ENCODE measurements around the gene CHRM5. TPM values are rescaled to one million over a fixed set of nuclear protein-coding genes. Genes with fewer than 3 reads are reported as not detected.
"Not testable (repeated sequence)": the region's sequence is repeated elsewhere in the genome, so short reads cannot be mapped to it uniquely, and the experiment has no call there.

Gene CHRM5
- total RNA-seq, 1 donor from 2014 or later = 0.07 TPM

- H3K27ac Mint-ChIP-seq (ENCODE audit: unreplicated experiment) = no peak overlapping the region
- no peaks in the 10 kb centered on the region for H3K36me3 ChIP-seq (ENCODE audit: insufficient read depth, low read length)
- no peaks in the 10 kb centered on the region for H3K27me3 Mint-ChIP-seq (ENCODE audit: low read depth, unreplicated experiment)
- DNase-seq (ENCODE audit: low read depth) (no peak), FAIRE-seq (no peak)
- H2AFZ ChIP-seq (ENCODE audit: low read depth, low read length) = no peak overlapping the region
- no peaks in the 10 kb centered on the region for H3K36me3 Mint-ChIP-seq (ENCODE audit: low read depth, unreplicated experiment)
- H3K79me2 ChIP-seq (ENCODE audit: insufficient read depth, low read length) = peaks cover 27% of the 10 kb centered on the region
- H3K4me2 ChIP-seq (ENCODE audit: low read length) = no peak overlapping the region
- peaks cover 8% of the 10 kb centered on the region for H4K20me1 ChIP-seq (ENCODE audit: insufficient read depth, low read length)
- H3K4me3 Mint-ChIP-seq (ENCODE audit: unreplicated experiment) = peak overlapping the region; percentile 68
- H3K9me3 Mint-ChIP-seq (ENCODE audit: unreplicated experiment) = no peaks in the 10 kb centered on the region
- H3K9me3 ChIP-seq (ENCODE audit: insufficient read depth, low read depth, low read length) = no peaks in the 10 kb centered on the region
- TF ChIP-seq EZH2 (IDR thresholded peaks at IDR 0.05; ENCODE audit: insufficient read depth, low read length) (no peak), CTCF (IDR thresholded peaks at IDR 0.05; ENCODE audit: insufficient read depth, low read depth, low read length) (no peak)
- H3K9ac ChIP-seq (ENCODE audit: low read length) = no peak overlapping the region
- H3K27ac ChIP-seq (ENCODE audit: low read depth, low read length) = no peak overlapping the region
- peaks cover 19% of the 10 kb centered on the region for H3K4me1 ChIP-seq (ENCODE audit: insufficient read depth, low read length)
- H3K4me3 ChIP-seq (ENCODE audit: insufficient read depth, low read depth, low read length) = no peak overlapping the region
- H3K4me1 Mint-ChIP-seq (ENCODE audit: low read depth, unreplicated experiment) = peaks cover 49% of the 10 kb centered on the region
- H3K27me3 ChIP-seq (ENCODE audit: insufficient read depth, low read length) = no peaks in the 10 kb centered on the region
Measured at GRCh38 chr15:33987444-33987843, 19.1 kb downstream of the CHRM5 start.

- Mint-ChIP-seq H3K27me3 (ENCODE audit: low read depth, unreplicated experiment) (no peaks in the 10 kb centered on the region), H3K9me3 (ENCODE audit: unreplicated experiment) (no peaks in the 10 kb centered on the region), H3K36me3 (ENCODE audit: low read depth, unreplicated experiment) (no peaks in the 10 kb centered on the region), H3K4me1 (ENCODE audit: low read depth, unreplicated experiment) (peaks cover 45% of the 10 kb centered on the region), H3K4me3 (ENCODE audit: unreplicated experiment) (no peak overlapping the region), H3K27ac (ENCODE audit: unreplicated experiment) (peak overlapping the region; percentile 67)
- Histone ChIP-seq H3K4me1 (ENCODE audit: insufficient read depth, low read length) (peaks cover 19% of the 10 kb centered on the region), H3K4me3 (ENCODE audit: insufficient read depth, low read depth, low read length) (no peak overlapping the region), H4K20me1 (ENCODE audit: insufficient read depth, low read length) (peaks cover 8% of the 10 kb centered on the region), H3K79me2 (ENCODE audit: insufficient read depth, low read length) (peaks cover 22% of the 10 kb centered on the region), H3K36me3 (ENCODE audit: insufficient read depth, low read length) (no peaks in the 10 kb centered on the region), H3K9ac (ENCODE audit: low read length) (no peak overlapping the region), H3K27me3 (ENCODE audit: insufficient read depth, low read length) (no peaks in the 10 kb centered on the region), H3K27ac (ENCODE audit: low read depth, low read length) (no peak overlapping the region), H2AFZ (ENCODE audit: low read depth, low read length) (no peak overlapping the region), H3K4me2 (ENCODE audit: low read length) (peak overlapping the region; percentile 40), H3K9me3 (ENCODE audit: insufficient read depth, low read depth, low read length) (no peaks in the 10 kb centered on the region)
- FAIRE-seq (no peak), DNase-seq (ENCODE audit: low read depth) (peak; percentile 42)
- TF ChIP-seq EZH2 (IDR thresholded peaks at IDR 0.05; ENCODE audit: insufficient read depth, low read length) = no peak
Measured at GRCh38 chr15:33988384-33988783, 20.1 kb downstream of the CHRM5 start.

- no peak overlapping the region for H3K4me2 ChIP-seq (ENCODE audit: low read length)
- H3K4me1 ChIP-seq (ENCODE audit: insufficient read depth, low read length) = no peaks in the 10 kb centered on the region
- H3K4me3 Mint-ChIP-seq (ENCODE audit: unreplicated experiment) = no peak overlapping the region
- no peak overlapping the region for H3K4me3 ChIP-seq (ENCODE audit: insufficient read depth, low read depth, low read length)
- no peaks in the 10 kb centered on the region for H3K9me3 ChIP-seq (ENCODE audit: insufficient read depth, low read depth, low read length)
- FAIRE-seq (no peak), DNase-seq (ENCODE audit: low read depth) (peak; percentile 18)
- peaks cover 4% of the 10 kb centered on the region for H3K79me2 ChIP-seq (ENCODE audit: insufficient read depth, low read length)
- no peak overlapping the region for H3K9ac ChIP-seq (ENCODE audit: low read length)
- H3K36me3 Mint-ChIP-seq (ENCODE audit: low read depth, unreplicated experiment) = no peaks in the 10 kb centered on the region
- H3K27me3 ChIP-seq (ENCODE audit: insufficient read depth, low read length) = no peaks in the 10 kb centered on the region
- H3K9me3 Mint-ChIP-seq (ENCODE audit: unreplicated experiment) = no peaks in the 10 kb centered on the region
- no peaks in the 10 kb centered on the region for H3K36me3 ChIP-seq (ENCODE audit: insufficient read depth, low read length)
- H3K27me3 Mint-ChIP-seq (ENCODE audit: low read depth, unreplicated experiment) = no peaks in the 10 kb centered on the region
- no peak overlapping the region for H3K27ac ChIP-seq (ENCODE audit: low read depth, low read length)
- peaks cover 14% of the 10 kb centered on the region for H4K20me1 ChIP-seq (ENCODE audit: insufficient read depth, low read length)
- peaks cover under 1% of the 10 kb centered on the region for H3K4me1 Mint-ChIP-seq (ENCODE audit: low read depth, unreplicated experiment)
- TF ChIP-seq CTCF (IDR thresholded peaks at IDR 0.05; ENCODE audit: insufficient read depth, low read depth, low read length) (peak; percentile 40), EZH2 (IDR thresholded peaks at IDR 0.05; ENCODE audit: insufficient read depth, low read length) (no peak)
- H3K27ac Mint-ChIP-seq (ENCODE audit: unreplicated experiment) = no peak overlapping the region
- no peak overlapping the region for H2AFZ ChIP-seq (ENCODE audit: low read depth, low read length)
Measured at GRCh38 chr15:33994005-33994615, 25.8 kb downstream of the CHRM5 start.

GRCh38 chr15:33995666-33996065 lies 27.4 kb downstream of the CHRM5 start:
- not testable (repeated sequence) for H3K79me2 ChIP-seq (ENCODE audit: insufficient read depth, low read length); H3K27me3 Mint-ChIP-seq (ENCODE audit: low read depth, unreplicated experiment); H3K36me3 ChIP-seq (ENCODE audit: insufficient read depth, low read length); H2AFZ ChIP-seq (ENCODE audit: low read depth, low read length); H3K4me1 ChIP-seq (ENCODE audit: insufficient read depth, low read length); H3K9ac ChIP-seq (ENCODE audit: low read length); H3K4me3 ChIP-seq (ENCODE audit: insufficient read depth, low read depth, low read length); H3K36me3 Mint-ChIP-seq (ENCODE audit: low read depth, unreplicated experiment); H3K27ac Mint-ChIP-seq (ENCODE audit: unreplicated experiment); H3K9me3 ChIP-seq (ENCODE audit: insufficient read depth, low read depth, low read length); H3K4me1 Mint-ChIP-seq (ENCODE audit: low read depth, unreplicated experiment); H3K9me3 Mint-ChIP-seq (ENCODE audit: unreplicated experiment); FAIRE-seq; DNase-seq (ENCODE audit: low read depth); H3K27ac ChIP-seq (ENCODE audit: low read depth, low read length); H3K4me3 Mint-ChIP-seq (ENCODE audit: unreplicated experiment); H3K27me3 ChIP-seq (ENCODE audit: insufficient read depth, low read length); H3K4me2 ChIP-seq (ENCODE audit: low read length)
- H4K20me1 ChIP-seq (ENCODE audit: insufficient read depth, low read length) = peaks cover 25% of the 10 kb centered on the region
